H9 (cell line): ENCODE measurements around the gene FCHSD2. TPM values are rescaled to one million over a fixed set of nuclear protein-coding genes. Genes with fewer than 3 reads are reported as not detected.

Source experiments
- DNase-seq: peaks from one replicate; pipeline ENCODE4 v3.0.0-alpha.2; 2017
- H2AFZ ChIP-seq: one replicate; pipeline ENCODE4 v1.6.1; 2013; ENCODE audit warnings: mild to moderate bottlenecking, low read length, control low read depth, moderate library complexity
- H2AK5ac ChIP-seq: 2 replicates; pipeline ENCODE4 v1.6.1; 2013; ENCODE audit warnings: low read length, control low read depth, mixed read lengths; ENCODE audit not compliant: insufficient read length
- H2BK120ac ChIP-seq: one replicate; pipeline ENCODE4 v1.6.1; 2013; ENCODE audit warnings: low read depth, mild to moderate bottlenecking, low read length, control low read depth, inconsistent platforms; ENCODE audit not compliant: poor library complexity, severe bottlenecking
- H2BK12ac ChIP-seq: 2 replicates; pipeline ENCODE4 v1.6.1; 2013; ENCODE audit warnings: low read length, control low read depth, mixed read lengths, low read depth; ENCODE audit not compliant: insufficient read length
- H2BK15ac ChIP-seq: 2 replicates; pipeline ENCODE4 v1.6.1; 2013; ENCODE audit warnings: low read depth, low read length, control low read depth
- H2BK20ac ChIP-seq: one replicate; pipeline ENCODE4 v1.6.1; 2013; ENCODE audit warnings: low read depth, mild to moderate bottlenecking, low read length, control low read depth, inconsistent platforms; ENCODE audit not compliant: poor library complexity, severe bottlenecking
- H2BK5ac ChIP-seq: 2 replicates; pipeline ENCODE4 v1.6.1; 2013; ENCODE audit warnings: low read length, control low read depth, mixed read lengths; ENCODE audit not compliant: insufficient read length
- H3K14ac ChIP-seq: 2 replicates; pipeline ENCODE4 v1.6.1; 2013; ENCODE audit warnings: low read length, control low read depth; ENCODE audit not compliant: insufficient read depth
- H3K18ac ChIP-seq: 2 replicates; pipeline ENCODE4 v1.6.1; 2013; ENCODE audit warnings: low read depth, mild to moderate bottlenecking, mixed read lengths, low read length, control low read depth; ENCODE audit not compliant: insufficient read length
- H3K23ac ChIP-seq: 2 replicates; pipeline ENCODE4 v1.6.1; 2013; ENCODE audit warnings: low read length, control low read depth, mixed read lengths, low read depth; ENCODE audit not compliant: insufficient read length
- H3K23me2 ChIP-seq: 2 replicates; pipeline ENCODE4 v1.6.1; 2013; ENCODE audit warnings: low read depth, mild to moderate bottlenecking, mixed read lengths, low read length, control low read depth; ENCODE audit not compliant: insufficient read length, poor library complexity, severe bottlenecking
- H3K27ac ChIP-seq: 2 replicates; pipeline ENCODE4 v1.5.1; 2013; ENCODE audit warnings: low read length, control low read depth, mixed read lengths, low read depth; ENCODE audit not compliant: insufficient read length
- H3K27me3 ChIP-seq: 2 replicates; pipeline ENCODE4 v1.6.1; 2013; ENCODE audit warnings: low read length, control low read depth, inconsistent platforms; ENCODE audit not compliant: insufficient read depth
- H3K4ac ChIP-seq: 2 replicates; pipeline ENCODE4 v1.6.1; 2013; ENCODE audit warnings: low read depth, mild to moderate bottlenecking, control low read depth, inconsistent platforms, low read length, moderate library complexity
- H3K4me1 ChIP-seq: 2 replicates; pipeline ENCODE4 v1.6.1; 2013; ENCODE audit warnings: low read length, control low read depth, inconsistent platforms; ENCODE audit not compliant: insufficient read depth
- H3K4me2 ChIP-seq: 2 replicates; pipeline ENCODE4 v1.6.1; 2013; ENCODE audit warnings: low read length, control low read depth, mixed read lengths; ENCODE audit not compliant: insufficient read length, insufficient read depth
- H3K56ac ChIP-seq: 2 replicates; pipeline ENCODE4 v1.6.1; 2013; ENCODE audit warnings: low read depth, mild to moderate bottlenecking, mixed read lengths, low read length, control low read depth; ENCODE audit not compliant: insufficient read length
- H3K79me1 ChIP-seq: 2 replicates; pipeline ENCODE4 v1.6.1; 2013; ENCODE audit warnings: low read depth, mild to moderate bottlenecking, moderate library complexity, low read length, control low read depth, inconsistent platforms; ENCODE audit not compliant: insufficient read depth, poor library complexity, severe bottlenecking
- H3K79me2 ChIP-seq: 2 replicates; pipeline ENCODE4 v1.6.1; 2013; ENCODE audit warnings: low read length, control low read depth, inconsistent platforms; ENCODE audit not compliant: insufficient read depth
- H3K9ac ChIP-seq: 2 replicates; pipeline ENCODE4 v1.6.1; 2013; ENCODE audit warnings: low read length, control low read depth, mixed read lengths; ENCODE audit not compliant: insufficient read length; ENCODE audit errors: extremely low read depth
- H3K9me3 ChIP-seq: one replicate; pipeline ENCODE4 v1.6.1; 2013; ENCODE audit warnings: low read depth, low read length, inconsistent platforms; ENCODE audit not compliant: control insufficient read depth
- H3T11ph ChIP-seq: one replicate; pipeline ENCODE4 v1.6.1; 2013; ENCODE audit warnings: mild to moderate bottlenecking, low read length, control low read depth, inconsistent platforms
- H4K20me1 ChIP-seq: one replicate; pipeline ENCODE4 v1.6.1; 2013; ENCODE audit not compliant: control insufficient read depth, insufficient read length, insufficient read depth
- H4K5ac ChIP-seq: 2 replicates; pipeline ENCODE4 v1.6.1; 2013; ENCODE audit warnings: low read depth, mild to moderate bottlenecking, mixed read lengths, low read length, control low read depth; ENCODE audit not compliant: insufficient read length
- H4K8ac ChIP-seq: replicated peaks from 2 replicates; pipeline ENCODE4 v1.6.1; 2013; ENCODE audit warnings: low read length, control low read depth, mixed read lengths, low read depth; ENCODE audit not compliant: insufficient read length
- H4K91ac ChIP-seq: 2 replicates; pipeline ENCODE4 v1.6.1; 2013; ENCODE audit warnings: low read depth, mild to moderate bottlenecking, moderate library complexity, mixed read lengths, low read length, control low read depth; ENCODE audit not compliant: insufficient read length
- H3K27ac Mint-ChIP-seq, 3 experiments: 2 replicates in 2 of 3; 3 replicates in 1 of 3; pipeline ENCODE4 v1.8.0; 2020 to 2021; ENCODE audit warnings: mixed read lengths in 3 of 3, mild to moderate bottlenecking in 1 of 3, moderate library complexity in 1 of 3
- H3K27me3 Mint-ChIP-seq: 2 replicates; pipeline ENCODE4 v1.8.0; 2021; ENCODE audit warnings: low read depth, mild to moderate bottlenecking, moderate library complexity, mixed read lengths
- H3K36me3 Mint-ChIP-seq, 3 experiments: 2 replicates in 2 of 3; 3 replicates in 1 of 3; pipeline ENCODE4 v1.8.0; 2020 to 2021; ENCODE audit warnings: low read depth in 3 of 3, mixed read lengths in 3 of 3; ENCODE audit not compliant: insufficient read depth in 1 of 3
- H3K4me1 Mint-ChIP-seq, 2 experiments: 2 replicates each; pipeline ENCODE4 v1.8.0; 2020; ENCODE audit warnings: mixed read lengths in 2 of 2
- H3K4me3 Mint-ChIP-seq, 2 experiments: 2 replicates in 1 of 2; 3 replicates in 1 of 2; pipeline ENCODE4 v1.8.0; 2020 to 2021; ENCODE audit warnings: mild to moderate bottlenecking in 2 of 2, mixed read lengths in 2 of 2, moderate library complexity in 1 of 2
- H3K9me3 Mint-ChIP-seq, 2 experiments: 2 replicates in 1 of 2; 3 replicates in 1 of 2; pipeline ENCODE4 v1.8.0; 2020; ENCODE audit warnings: mild to moderate bottlenecking in 2 of 2, mixed read lengths in 2 of 2, moderate library complexity in 1 of 2
- WGBS: extraction: QIAGEN DNeasy Blood & Tissue Kit; methylation state at CpG from one replicate; pipeline ENCODE4 v1.1.7; 2013; ENCODE audit warnings: missing lambda C conversion rate, low lambda C conversion rate, mixed read lengths; ENCODE audit not compliant: insufficient read length; ENCODE audit errors: extremely low coverage; 5-methylcytosine and 5-hydroxymethylcytosine counted together
- total RNA-seq: library from RNA; stranded (reverse); gene quantifications from 2 replicates; pipeline ENCODE4 v1.2.1, GENCODE V29; 2021
- TF ChIP-seq, protein P1 (sequence below): fragments of 200-600 bp; sonication (generic); conservative IDR thresholded peaks from 3 replicates; pipeline ENCODE4 v1.8.0; 2021; ENCODE audit warnings: antibody characterized with exemption, mild to moderate bottlenecking

The FCHSD2 gene
- total RNA-seq, 1 experiment from 2014 or later = 17.8 TPM

DNA sequence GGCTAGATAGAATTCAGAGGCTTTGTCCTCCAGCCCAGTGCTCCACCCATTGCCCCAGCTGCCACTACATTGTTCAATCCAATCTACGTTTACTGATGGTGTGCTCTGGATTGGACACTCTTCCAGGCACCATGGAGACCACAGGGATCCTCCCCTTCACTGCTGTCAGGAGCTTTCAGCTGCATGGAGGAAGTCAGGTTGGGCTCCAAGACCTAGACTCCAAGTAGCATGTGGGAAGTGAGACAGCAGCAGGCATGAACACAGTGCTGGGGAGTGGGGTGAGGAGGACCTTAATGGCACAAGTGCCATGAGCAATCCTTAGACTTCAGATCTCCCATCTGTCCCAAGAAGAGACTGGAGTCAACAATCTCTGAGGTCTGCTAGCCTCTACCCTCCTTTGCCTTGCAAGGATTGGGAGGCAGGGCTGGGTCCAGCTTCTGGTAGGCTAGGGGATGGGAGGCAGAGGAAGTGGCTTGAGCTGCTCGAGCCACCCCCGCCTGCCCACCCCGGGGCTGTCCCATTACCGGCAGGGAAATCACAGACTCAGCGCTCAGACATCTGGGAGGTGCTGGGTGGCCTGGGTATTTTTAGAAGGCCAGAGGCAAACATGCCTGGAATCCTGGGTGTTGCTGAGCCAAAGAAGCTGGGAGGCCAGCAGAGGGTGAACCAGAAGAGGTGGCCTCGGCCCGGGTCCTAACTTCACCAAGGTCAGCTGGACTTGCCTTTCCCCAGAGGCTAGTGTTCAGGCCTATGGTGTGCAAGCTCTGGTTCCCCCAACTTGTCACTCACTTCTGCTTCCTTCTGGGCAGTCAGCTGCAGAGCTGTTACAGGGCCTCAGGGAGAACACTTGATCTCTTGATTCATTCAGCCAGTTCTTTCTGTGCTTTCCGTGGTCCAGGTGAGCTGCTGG lies 15.2 kb upstream of the FCHSD2 start:
- no peak overlapping the region for H3K23ac ChIP-seq

More for the DNA sequence above, 15.2 kb upstream of the FCHSD2 start:
- Histone ChIP-seq H3K4me1 (no peaks in the 10 kb centered on the region), H4K5ac (no peak overlapping the region), H2AFZ (no peak overlapping the region), H3K14ac (no peak overlapping the region), H2BK5ac (no peak overlapping the region), H3K79me2 (no peaks in the 10 kb centered on the region), H2BK15ac (no peak overlapping the region), H2BK120ac (no peak overlapping the region), H3K27ac (no peak overlapping the region), H3K4me2 (no peak overlapping the region), H2AK5ac (no peak overlapping the region), H3K79me1 (no peaks in the 10 kb centered on the region), H3K56ac (no peak overlapping the region), H3K23me2 (no peaks in the 10 kb centered on the region), H4K8ac (no peak overlapping the region), H3K4ac (no peak overlapping the region), H2BK12ac (no peak overlapping the region), H3K27me3 (no peaks in the 10 kb centered on the region), H2BK20ac (no peak overlapping the region), H3K9ac (no peak overlapping the region), H3T11ph (no peak overlapping the region), H4K20me1 (no peaks in the 10 kb centered on the region), H3K9me3 (no peaks in the 10 kb centered on the region), H3K18ac (no peak overlapping the region), H4K91ac (no peak overlapping the region)
- no peak overlapping the region for H3K4me3 Mint-ChIP-seq
- no peaks in the 10 kb centered on the region; the same call in 1 of the 2 replicates for H3K27me3 Mint-ChIP-seq
- no peaks in the 10 kb centered on the region for H3K36me3 Mint-ChIP-seq
- no CpG with 5 or more reads among the region's 9 CpGs for WGBS
- no peaks in the 10 kb centered on the region for H3K9me3 Mint-ChIP-seq
- no peak for DNase-seq
- no peak overlapping the region for H3K27ac Mint-ChIP-seq
- TF ChIP-seq, protein P1, sequence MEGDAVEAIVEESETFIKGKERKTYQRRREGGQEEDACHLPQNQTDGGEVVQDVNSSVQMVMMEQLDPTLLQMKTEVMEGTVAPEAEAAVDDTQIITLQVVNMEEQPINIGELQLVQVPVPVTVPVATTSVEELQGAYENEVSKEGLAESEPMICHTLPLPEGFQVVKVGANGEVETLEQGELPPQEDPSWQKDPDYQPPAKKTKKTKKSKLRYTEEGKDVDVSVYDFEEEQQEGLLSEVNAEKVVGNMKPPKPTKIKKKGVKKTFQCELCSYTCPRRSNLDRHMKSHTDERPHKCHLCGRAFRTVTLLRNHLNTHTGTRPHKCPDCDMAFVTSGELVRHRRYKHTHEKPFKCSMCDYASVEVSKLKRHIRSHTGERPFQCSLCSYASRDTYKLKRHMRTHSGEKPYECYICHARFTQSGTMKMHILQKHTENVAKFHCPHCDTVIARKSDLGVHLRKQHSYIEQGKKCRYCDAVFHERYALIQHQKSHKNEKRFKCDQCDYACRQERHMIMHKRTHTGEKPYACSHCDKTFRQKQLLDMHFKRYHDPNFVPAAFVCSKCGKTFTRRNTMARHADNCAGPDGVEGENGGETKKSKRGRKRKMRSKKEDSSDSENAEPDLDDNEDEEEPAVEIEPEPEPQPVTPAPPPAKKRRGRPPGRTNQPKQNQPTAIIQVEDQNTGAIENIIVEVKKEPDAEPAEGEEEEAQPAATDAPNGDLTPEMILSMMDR = no peak
- peaks cover 14 to 17% of the 10 kb centered on the region in 2 experiments for H3K4me1 Mint-ChIP-seq
